ENCODE results near the gene GPRC5A. TPM values are rescaled to one million over a fixed set of nuclear protein-coding genes. Genes with fewer than 3 reads are reported as not detected.
A peak's percentile ranks its signal among the peaks of the same experiment; 100 is the strongest.

The GPRC5A gene
- total RNA-seq, 1 donor from 2014 or later: 26.8 TPM

DNA sequence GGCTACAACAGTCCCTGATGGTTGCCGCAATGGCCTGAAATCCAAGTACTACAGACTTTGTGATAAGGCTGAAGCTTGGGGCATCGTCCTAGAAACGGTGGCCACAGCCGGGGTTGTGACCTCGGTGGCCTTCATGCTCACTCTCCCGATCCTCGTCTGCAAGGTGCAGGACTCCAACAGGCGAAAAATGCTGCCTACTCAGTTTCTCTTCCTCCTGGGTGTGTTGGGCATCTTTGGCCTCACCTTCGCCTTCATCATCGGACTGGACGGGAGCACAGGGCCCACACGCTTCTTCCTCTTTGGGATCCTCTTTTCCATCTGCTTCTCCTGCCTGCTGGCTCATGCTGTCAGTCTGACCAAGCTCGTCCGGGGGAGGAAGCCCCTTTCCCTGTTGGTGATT lies 16.9 kb downstream of the GPRC5A start:
- Histone ChIP-seq H3K36me3 (no peaks in the 10 kb centered on the region), H3K27ac (no peak overlapping the region), H3K4me3 (no peak overlapping the region), H3K4me1 (peaks cover 20% of the 10 kb centered on the region), H3K9me3 (no peaks in the 10 kb centered on the region), H3K27me3 (no peaks in the 10 kb centered on the region)
- no peak for DNase-seq (ENCODE audit: extremely low spot score in 2 of 2)
- TF ChIP-seq POLR2A (IDR thresholded peaks at IDR 0.05) (no peak), POLR2AphosphoS5 (IDR thresholded peaks at IDR 0.05; ENCODE audit: insufficient read depth in 1 of 2, low read depth in 1 of 2) (no peak)
- TF ChIP-seq, protein P1, sequence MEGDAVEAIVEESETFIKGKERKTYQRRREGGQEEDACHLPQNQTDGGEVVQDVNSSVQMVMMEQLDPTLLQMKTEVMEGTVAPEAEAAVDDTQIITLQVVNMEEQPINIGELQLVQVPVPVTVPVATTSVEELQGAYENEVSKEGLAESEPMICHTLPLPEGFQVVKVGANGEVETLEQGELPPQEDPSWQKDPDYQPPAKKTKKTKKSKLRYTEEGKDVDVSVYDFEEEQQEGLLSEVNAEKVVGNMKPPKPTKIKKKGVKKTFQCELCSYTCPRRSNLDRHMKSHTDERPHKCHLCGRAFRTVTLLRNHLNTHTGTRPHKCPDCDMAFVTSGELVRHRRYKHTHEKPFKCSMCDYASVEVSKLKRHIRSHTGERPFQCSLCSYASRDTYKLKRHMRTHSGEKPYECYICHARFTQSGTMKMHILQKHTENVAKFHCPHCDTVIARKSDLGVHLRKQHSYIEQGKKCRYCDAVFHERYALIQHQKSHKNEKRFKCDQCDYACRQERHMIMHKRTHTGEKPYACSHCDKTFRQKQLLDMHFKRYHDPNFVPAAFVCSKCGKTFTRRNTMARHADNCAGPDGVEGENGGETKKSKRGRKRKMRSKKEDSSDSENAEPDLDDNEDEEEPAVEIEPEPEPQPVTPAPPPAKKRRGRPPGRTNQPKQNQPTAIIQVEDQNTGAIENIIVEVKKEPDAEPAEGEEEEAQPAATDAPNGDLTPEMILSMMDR (IDR thresholded peaks at IDR 0.05): no peak
- intact Hi-C loops (cut with DNase I): loop anchor here (10.0 kb wide), 1 partner anchor 297 kb away; no protein-coding TSS in a partner anchor

DNA sequence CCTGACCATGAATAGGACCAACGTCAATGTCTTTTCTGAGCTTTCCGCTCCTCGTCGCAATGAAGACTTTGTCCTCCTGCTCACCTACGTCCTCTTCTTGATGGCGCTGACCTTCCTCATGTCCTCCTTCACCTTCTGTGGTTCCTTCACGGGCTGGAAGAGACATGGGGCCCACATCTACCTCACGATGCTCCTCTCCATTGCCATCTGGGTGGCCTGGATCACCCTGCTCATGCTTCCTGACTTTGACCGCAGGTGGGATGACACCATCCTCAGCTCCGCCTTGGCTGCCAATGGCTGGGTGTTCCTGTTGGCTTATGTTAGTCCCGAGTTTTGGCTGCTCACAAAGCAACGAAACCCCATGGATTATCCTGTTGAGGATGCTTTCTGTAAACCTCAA lies 17.3 kb downstream of the GPRC5A start:
- no peaks in the 10 kb centered on the region for H3K36me3 ChIP-seq
- no peak overlapping the region for H3K4me3 ChIP-seq
- H3K9me3 ChIP-seq: no peaks in the 10 kb centered on the region
- TF ChIP-seq POLR2A (IDR thresholded peaks at IDR 0.05): no peak
- no peak for TF ChIP-seq POLR2AphosphoS5 (IDR thresholded peaks at IDR 0.05; ENCODE audit: insufficient read depth in 1 of 2, low read depth in 1 of 2)
- TF ChIP-seq, protein P1 (IDR thresholded peaks at IDR 0.05): no peak
- DNase-seq (ENCODE audit: extremely low spot score in 2 of 2): no peak
- intact Hi-C loops (cut with DNase I): loop anchor here (10.0 kb wide), 1 partner anchor 296 kb away; no protein-coding TSS in a partner anchor
- H3K27me3 ChIP-seq: no peaks in the 10 kb centered on the region
- H3K27ac ChIP-seq: peak overlapping the region; percentile 64
- peaks cover 15% of the 10 kb centered on the region for H3K4me1 ChIP-seq

DNA sequence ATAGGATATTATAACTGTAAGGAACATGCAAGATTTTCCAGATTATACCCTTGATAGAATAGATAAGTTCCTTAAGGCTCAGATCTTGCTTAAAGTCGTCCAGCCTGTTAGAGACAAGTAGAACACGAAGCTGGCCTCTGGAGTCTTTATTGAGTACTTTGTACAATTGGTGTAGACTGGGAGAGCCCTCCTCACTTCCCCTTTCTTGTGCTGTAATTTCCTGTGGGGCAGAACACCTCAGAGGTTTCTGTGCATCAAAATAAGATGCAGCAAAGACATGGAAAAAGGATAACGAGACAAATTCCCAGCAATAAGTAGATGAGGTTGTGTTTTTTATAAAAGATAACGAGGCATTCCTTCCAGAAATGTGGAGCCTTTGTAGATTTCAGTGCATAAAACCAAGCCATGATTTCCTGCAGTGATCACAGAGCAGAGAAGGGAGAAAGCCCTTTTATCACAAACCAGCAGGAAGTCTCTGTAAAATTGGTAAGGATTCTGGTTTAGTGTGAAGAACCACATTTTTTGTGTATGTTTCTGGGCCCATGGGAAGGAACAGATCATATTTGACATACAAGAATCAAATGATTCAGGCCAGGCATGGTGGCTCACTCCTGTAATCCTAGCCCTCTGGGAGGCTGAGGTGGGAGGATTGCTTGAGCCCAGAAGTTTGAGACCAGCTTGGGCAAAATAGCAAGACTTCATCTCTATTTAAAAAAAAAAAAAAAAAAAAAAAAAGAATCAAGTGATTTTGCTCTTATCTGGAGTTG lies 18.0 kb downstream of the GPRC5A start:
- Histone ChIP-seq H3K27ac (peak overlapping the region; percentile 64), H3K27me3 (no peaks in the 10 kb centered on the region), H3K4me1 (peaks cover 8% of the 10 kb centered on the region), H3K9me3 (no peaks in the 10 kb centered on the region), H3K4me3 (no peak overlapping the region), H3K36me3 (no peaks in the 10 kb centered on the region)
- no peak for DNase-seq (ENCODE audit: extremely low spot score in 2 of 2)
- TF ChIP-seq POLR2AphosphoS5 (IDR thresholded peaks at IDR 0.05; ENCODE audit: insufficient read depth in 1 of 2, low read depth in 1 of 2): no peak
- TF ChIP-seq POLR2A (IDR thresholded peaks at IDR 0.05): no peak
- TF ChIP-seq, protein P1 (IDR thresholded peaks at IDR 0.05): no peak
- intact Hi-C loops (cut with DNase I): loop anchor here (10.0 kb wide), 1 partner anchor 295 kb away; no protein-coding TSS in a partner anchor

- no peak overlapping the region for H3K4me3 ChIP-seq
- H3K27me3 ChIP-seq: no peaks in the 10 kb centered on the region
- no peak for DNase-seq (ENCODE audit: extremely low spot score in 2 of 2)
- H3K9me3 ChIP-seq: no peaks in the 10 kb centered on the region
- H3K27ac ChIP-seq: peak overlapping the region; percentile 64
- no peaks in the 10 kb centered on the region for H3K36me3 ChIP-seq
- no peak for TF ChIP-seq POLR2A (IDR thresholded peaks at IDR 0.05)
- TF ChIP-seq, protein P1 (IDR thresholded peaks at IDR 0.05): no peak
- TF ChIP-seq POLR2AphosphoS5 (IDR thresholded peaks at IDR 0.05; ENCODE audit: insufficient read depth in 1 of 2, low read depth in 1 of 2): no peak
- peaks cover 8% of the 10 kb centered on the region for H3K4me1 ChIP-seq
- intact Hi-C loops (cut with DNase I): loop anchor here (10.0 kb wide), 2 partner anchors 185 to 295 kb away; no protein-coding TSS in a partner anchor
Observed at GRCh38 chr12:12909995-12910420, 18.6 kb downstream of the GPRC5A start.

DNA sequence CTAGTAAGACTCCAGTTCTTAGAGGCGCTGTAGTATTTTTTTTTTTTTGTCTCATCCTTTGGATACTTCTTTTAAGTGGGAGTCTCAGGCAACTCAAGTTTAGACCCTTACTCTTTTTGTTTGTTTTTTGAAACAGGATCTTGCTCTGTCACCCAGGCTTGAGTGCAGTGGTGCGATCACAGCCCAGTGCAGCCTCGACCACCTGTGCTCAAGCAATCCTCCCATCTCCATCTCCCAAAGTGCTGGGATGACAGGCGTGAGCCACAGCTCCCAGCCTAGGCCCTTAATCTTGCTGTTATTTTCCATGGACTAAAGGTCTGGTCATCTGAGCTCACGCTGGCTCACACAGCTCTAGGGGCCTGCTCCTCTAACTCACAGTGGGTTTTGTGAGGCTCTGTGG lies 21.3 kb downstream of the GPRC5A start:
- Histone ChIP-seq H3K27me3 (no peaks in the 10 kb centered on the region), H3K27ac (peak overlapping the region; percentile 41), H3K4me3 (no peak overlapping the region), H3K4me1 (peaks cover 29% of the 10 kb centered on the region), H3K9me3 (no peaks in the 10 kb centered on the region), H3K36me3 (no peaks in the 10 kb centered on the region)
- DNase-seq (ENCODE audit: extremely low spot score in 2 of 2): no peak
- TF ChIP-seq, protein P1 (IDR thresholded peaks at IDR 0.05): no peak
- intact Hi-C loops (cut with DNase I): loop anchor here (10.0 kb wide), 1 partner anchor 182 kb away; no protein-coding TSS in a partner anchor
